Body of pancreas (tissue), 4 donors: ENCODE results near the gene TMEM109. TPM values are rescaled to one million over a fixed set of nuclear protein-coding genes. Genes with fewer than 3 reads are reported as not detected.

Experiments used
- ATAC-seq: fragments of 150-250 bp; one replicate; pipeline ENCODE4 v1.9.1; 2016
- DNase-seq, 4 donors: peaks; one replicate each; pipeline ENCODE4 v3.0.0-alpha.2; 2019
- H3K27ac ChIP-seq, 4 donors: fragments of 200-600 bp; sonication (generic); 1 replicate in 3 of 4; 2 replicates in 1 of 4; pipeline versions ENCODE4 v1.5.1 to v1.6.1; 2016 to 2019; ENCODE audit warnings: mild to moderate bottlenecking in 1 of 4, mixed read lengths in 1 of 4, moderate library complexity in 1 of 4
- H3K27me3 ChIP-seq, 2 donors: fragments of 200-600 bp; sonication (generic); one replicate each; pipeline ENCODE4 v1.6.0; 2016; ENCODE audit warnings: mild to moderate bottlenecking in 1 of 2
- H3K36me3 ChIP-seq, 2 donors: fragments of 200-600 bp; sonication (generic); replicated peaks in 1 of 2; 2 replicates each; pipeline ENCODE4 v1.5.1; 2016; ENCODE audit warnings: low read depth in 2 of 2; ENCODE audit not compliant: insufficient read depth in 1 of 2
- H3K4me1 ChIP-seq: fragments of 200-600 bp; sonication (generic); one replicate; pipeline ENCODE4 v1.6.0; 2016
- H3K4me3 ChIP-seq, 2 donors: fragments of 200-600 bp; sonication (generic); 1 replicate in 1 of 2; 2 replicates in 1 of 2; pipeline ENCODE4 v1.5.1; 2016 to 2019
- H3K9me3 ChIP-seq, 3 donors: fragments of 200-600 bp; sonication (generic); 1 replicate in 2 of 3; 2 replicates in 1 of 3; pipeline ENCODE4 v1.5.1; 2016
- POLR2A ChIP-seq, 3 donors: fragments of 450-650 bp; IDR thresholded peaks; one replicate each; pipeline ENCODE4 v1.6.1; 2016; ENCODE audit warnings: antibody characterized with exemption in 3 of 3, mild to moderate bottlenecking in 2 of 3
- WGBS, 2 donors: methylation state at CpG; one replicate each; pipeline ENCODE4 v1.1.5; 2017; 5-methylcytosine and 5-hydroxymethylcytosine counted together
- intact Hi-C: fragments of 100-400 bp; cut with DNase I; formaldehyde crosslinking; loops from one replicate; pipeline ENCODE4 v1.15.1; 2023
- total RNA-seq, 2 donors: library from RNA; depleted of rRNA; stranded (reverse); fragments of >200 nt; gene quantifications; one replicate each; pipeline ENCODE4 v1.1.0, GENCODE V29; 2016
- TF ChIP-seq, protein P1 (sequence below), 7 experiments: fragments of 450-650 bp in 4 of 7; fragments of 200-600 bp in 3 of 7; sonication (generic) in 3 of 7; IDR thresholded peaks; one replicate each; pipeline ENCODE4 v1.5.1; 2016 to 2019; ENCODE audit warnings: antibody characterized with exemption in 7 of 7

TMEM109 gene
- total RNA-seq, 2 donors from 2014 or later = 59.9 to 62.6 TPM

- 74% methylated on average over 7 to 14 of the region's 15 CpGs for WGBS, 2 donors
- intact Hi-C loops = no loop called here
- no peak overlapping the region for H3K27ac ChIP-seq
- DNase-seq (no peak), ATAC-seq (no peak)
- H3K27me3 ChIP-seq = peaks cover 0 to 5% of the 10 kb centered on the region in 2 donors
- H3K4me1 ChIP-seq = peaks cover 7% of the 10 kb centered on the region
- no peaks in the 10 kb centered on the region for H3K36me3 ChIP-seq
- H3K9me3 ChIP-seq = no peaks in the 10 kb centered on the region
- TF ChIP-seq, protein P1, sequence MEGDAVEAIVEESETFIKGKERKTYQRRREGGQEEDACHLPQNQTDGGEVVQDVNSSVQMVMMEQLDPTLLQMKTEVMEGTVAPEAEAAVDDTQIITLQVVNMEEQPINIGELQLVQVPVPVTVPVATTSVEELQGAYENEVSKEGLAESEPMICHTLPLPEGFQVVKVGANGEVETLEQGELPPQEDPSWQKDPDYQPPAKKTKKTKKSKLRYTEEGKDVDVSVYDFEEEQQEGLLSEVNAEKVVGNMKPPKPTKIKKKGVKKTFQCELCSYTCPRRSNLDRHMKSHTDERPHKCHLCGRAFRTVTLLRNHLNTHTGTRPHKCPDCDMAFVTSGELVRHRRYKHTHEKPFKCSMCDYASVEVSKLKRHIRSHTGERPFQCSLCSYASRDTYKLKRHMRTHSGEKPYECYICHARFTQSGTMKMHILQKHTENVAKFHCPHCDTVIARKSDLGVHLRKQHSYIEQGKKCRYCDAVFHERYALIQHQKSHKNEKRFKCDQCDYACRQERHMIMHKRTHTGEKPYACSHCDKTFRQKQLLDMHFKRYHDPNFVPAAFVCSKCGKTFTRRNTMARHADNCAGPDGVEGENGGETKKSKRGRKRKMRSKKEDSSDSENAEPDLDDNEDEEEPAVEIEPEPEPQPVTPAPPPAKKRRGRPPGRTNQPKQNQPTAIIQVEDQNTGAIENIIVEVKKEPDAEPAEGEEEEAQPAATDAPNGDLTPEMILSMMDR (IDR thresholded peaks at IDR 0.05) = no peak
- TF ChIP-seq POLR2A (IDR thresholded peaks at IDR 0.05) = no peak
- H3K4me3 ChIP-seq = no peak overlapping the region
Measured at GRCh38 chr11:60946601-60947264, 32.8 kb downstream of the TMEM109 start.

DNA sequence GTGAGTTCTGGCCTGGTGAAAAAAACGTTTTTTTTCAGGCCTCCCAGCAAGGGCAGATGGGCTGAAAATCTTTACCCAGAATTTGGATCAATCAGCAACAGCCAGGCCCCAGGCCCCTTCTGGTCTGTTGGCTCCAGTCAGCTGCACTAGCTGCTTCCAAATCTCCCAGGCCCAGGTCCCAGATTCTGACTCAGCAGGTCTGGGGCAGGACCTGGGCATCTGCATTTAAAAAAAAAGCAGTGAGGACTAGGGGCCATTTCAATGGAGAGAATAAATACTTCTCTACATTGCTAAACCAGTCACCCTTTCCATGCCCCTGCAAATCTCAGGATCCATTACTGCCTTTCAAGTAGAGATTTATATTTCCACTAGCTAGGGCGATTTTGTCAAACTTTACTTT, 33.7 kb downstream of the TMEM109 start:
- 32 to 35% methylated on average over 2 of the region's 2 CpGs for WGBS, 2 donors
- DNase-seq (no peak), ATAC-seq (no peak)
- Histone ChIP-seq H3K27me3 (peaks cover 0 to 5% of the 10 kb centered on the region in 2 donors), H3K4me3 (no peak overlapping the region), H3K36me3 (no peaks in the 10 kb centered on the region), H3K4me1 (no peaks in the 10 kb centered on the region), H3K27ac (no peak overlapping the region), H3K9me3 (no peaks in the 10 kb centered on the region)
- TF ChIP-seq, protein P1 (IDR thresholded peaks at IDR 0.05) = no peak
- no peak for TF ChIP-seq POLR2A (IDR thresholded peaks at IDR 0.05)
- intact Hi-C loops = no loop called here

DNA sequence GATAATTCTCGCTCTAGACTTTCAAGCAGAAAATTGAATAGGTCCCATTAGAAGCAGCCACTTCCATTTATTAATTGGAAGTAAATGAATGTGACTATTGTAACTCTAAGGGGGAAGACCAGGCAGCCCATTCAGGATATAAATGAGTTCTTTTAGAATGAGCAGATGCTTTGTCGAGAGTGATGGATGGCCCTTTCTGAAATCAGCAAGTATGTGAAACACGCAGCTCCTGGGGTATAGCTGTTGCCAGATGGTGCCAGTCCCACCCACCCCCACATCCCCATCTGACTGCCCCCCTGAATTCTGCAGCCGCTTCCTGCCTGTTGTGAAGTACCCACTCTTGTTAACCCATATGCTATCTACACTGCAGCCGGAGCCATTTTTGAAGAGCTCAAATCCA, 34.3 kb downstream of the TMEM109 start:
- Histone ChIP-seq H3K4me3 (no peak overlapping the region), H3K4me1 (no peaks in the 10 kb centered on the region), H3K9me3 (no peaks in the 10 kb centered on the region), H3K36me3 (no peaks in the 10 kb centered on the region), H3K27ac (no peak overlapping the region), H3K27me3 (peaks cover 0 to 5% of the 10 kb centered on the region in 2 donors)
- WGBS, 2 donors = 47 to 55% methylated on average over 4 to 5 of the region's 5 CpGs
- ATAC-seq (no peak), DNase-seq (no peak)
- intact Hi-C loops = no loop called here
- no peak for TF ChIP-seq POLR2A (IDR thresholded peaks at IDR 0.05)
- TF ChIP-seq, protein P1 (IDR thresholded peaks at IDR 0.05) = no peak

DNA sequence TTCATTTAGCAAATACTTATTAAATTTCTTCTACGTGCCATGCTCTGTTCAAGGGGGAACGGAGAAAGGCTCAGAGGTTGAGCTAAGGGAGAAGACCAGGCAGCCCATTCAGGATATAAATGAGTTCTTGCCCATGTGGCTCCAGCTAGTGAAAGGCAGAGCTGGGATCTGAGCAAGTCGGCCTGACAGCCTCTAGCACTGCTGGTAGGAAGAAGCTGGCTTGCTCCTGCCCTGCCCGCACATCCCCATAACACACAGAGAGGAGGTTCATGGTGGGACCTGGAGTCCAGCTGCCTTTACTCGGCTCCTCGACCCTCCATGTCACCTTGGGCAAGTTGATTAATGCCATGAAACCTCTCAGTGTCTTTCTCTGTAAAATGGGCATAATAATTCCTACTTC, 36.1 kb downstream of the TMEM109 start:
- Histone ChIP-seq H3K4me3 (no peak overlapping the region), H3K27ac (no peak overlapping the region), H3K9me3 (no peaks in the 10 kb centered on the region), H3K27me3 (peaks cover 0 to 5% of the 10 kb centered on the region in 2 donors), H3K36me3 (no peaks in the 10 kb centered on the region), H3K4me1 (no peaks in the 10 kb centered on the region)
- ATAC-seq (no peak), DNase-seq (no peak)
- no peak for TF ChIP-seq POLR2A (IDR thresholded peaks at IDR 0.05)
- TF ChIP-seq, protein P1 (IDR thresholded peaks at IDR 0.05) = no peak
- WGBS, 2 donors = 70 to 83% methylated on average over 6 of the region's 6 CpGs
- intact Hi-C loops = no loop called here
